KOPT-K1 (cell line): ENCODE results near the gene C16orf78.

Experiments
- H3K27ac ChIP-seq: fragments of 200-600 bp; sonication (generic); 2 replicates; pipeline ENCODE4 v1.5.1; 2016; ENCODE audit warnings: antibody characterized with exemption, mild to moderate bottlenecking, low read depth, low read length; ENCODE audit not compliant: poor library complexity, severe bottlenecking
- H3K36me3 ChIP-seq: fragments of 200-600 bp; sonication (generic); 2 replicates; pipeline ENCODE4 v1.5.1; 2017; ENCODE audit warnings: antibody characterized with exemption, mild to moderate bottlenecking, low read length, moderate library complexity; ENCODE audit not compliant: insufficient read depth
- H3K9me3 ChIP-seq: fragments of 200-600 bp; sonication (generic); 2 replicates; pipeline ENCODE4 v1.5.1; 2017; ENCODE audit warnings: antibody characterized with exemption, low read length, mild to moderate bottlenecking; ENCODE audit not compliant: insufficient read depth, poor library complexity, severe bottlenecking

Gene C16orf78

DNA sequence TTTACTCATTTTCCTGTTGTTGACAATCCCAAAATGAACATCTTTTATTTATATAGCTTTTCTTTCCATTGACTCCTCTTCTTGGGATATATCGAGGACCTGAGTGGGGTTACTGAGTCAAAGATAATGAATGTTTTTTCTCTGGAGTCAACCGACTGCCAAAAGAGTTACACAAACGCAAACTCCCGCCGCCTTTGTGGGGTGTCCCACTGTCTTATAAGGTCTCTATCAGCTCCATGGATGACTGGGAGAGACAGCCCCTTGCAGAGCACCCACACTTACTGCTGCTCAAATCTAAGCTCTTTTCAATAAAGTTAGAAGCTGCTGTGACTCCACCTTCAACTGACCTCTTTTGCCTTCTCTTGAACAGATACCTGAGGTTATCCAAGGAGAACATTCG is 25.2 kb downstream of the C16orf78 start:
- H3K36me3 ChIP-seq = no peaks in the 10 kb centered on the region
- peaks cover 7% of the 10 kb centered on the region for H3K9me3 ChIP-seq
- no peak overlapping the region for H3K27ac ChIP-seq

GRCh38 chr16:49399594-49400364 is 26.2 kb downstream of the C16orf78 start:
- Histone ChIP-seq H3K27ac (no peak overlapping the region), H3K36me3 (no peaks in the 10 kb centered on the region), H3K9me3 (peaks cover 7% of the 10 kb centered on the region)

DNA sequence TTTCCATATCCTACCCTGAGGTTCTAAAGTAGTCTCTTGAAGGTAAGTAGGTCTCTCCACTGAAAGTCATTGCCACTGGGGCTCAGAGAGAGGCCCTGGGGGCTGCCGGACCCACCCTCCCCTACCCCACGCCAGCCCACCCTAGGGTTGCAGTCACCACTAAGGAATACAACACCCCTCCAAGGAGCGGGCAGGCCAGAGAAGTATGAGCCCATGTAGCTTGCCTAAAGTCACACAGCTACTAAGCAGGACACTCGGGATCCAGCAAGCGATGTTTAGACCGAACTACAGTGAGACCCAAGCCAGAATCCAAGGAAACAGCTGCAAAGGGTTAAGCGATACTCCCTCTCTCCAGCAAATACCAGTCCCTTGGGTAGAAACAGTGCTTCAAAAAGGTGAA is 27.0 kb downstream of the C16orf78 start:
- no peak overlapping the region for H3K27ac ChIP-seq
- H3K36me3 ChIP-seq = no peaks in the 10 kb centered on the region

DNA sequence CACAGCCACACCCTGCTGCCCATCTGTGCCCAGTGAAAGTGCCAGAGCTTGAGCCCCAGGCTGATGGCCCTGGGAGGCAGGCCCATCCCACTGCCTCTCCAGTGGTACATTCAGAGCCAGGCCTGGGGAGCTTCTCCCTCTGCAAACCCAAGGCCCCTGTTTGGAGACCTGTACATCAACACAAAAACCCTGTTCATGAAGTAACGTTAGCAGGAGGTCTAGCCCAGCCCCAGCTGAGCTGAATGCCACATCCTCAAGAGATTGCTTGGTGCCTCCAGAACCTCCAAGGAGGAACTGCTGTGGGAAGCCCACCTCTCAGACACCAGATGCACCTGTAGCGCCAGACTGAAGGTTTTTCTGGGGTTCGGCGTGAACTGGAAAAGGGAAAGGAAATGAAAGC is 31.5 kb downstream of the C16orf78 start:
- H3K36me3 ChIP-seq = no peaks in the 10 kb centered on the region
- no peak overlapping the region for H3K27ac ChIP-seq
- H3K9me3 ChIP-seq = peaks cover 7% of the 10 kb centered on the region

More for the DNA sequence above, 27.0 kb downstream of the C16orf78 start:
- H3K9me3 ChIP-seq = peaks cover 7% of the 10 kb centered on the region

DNA sequence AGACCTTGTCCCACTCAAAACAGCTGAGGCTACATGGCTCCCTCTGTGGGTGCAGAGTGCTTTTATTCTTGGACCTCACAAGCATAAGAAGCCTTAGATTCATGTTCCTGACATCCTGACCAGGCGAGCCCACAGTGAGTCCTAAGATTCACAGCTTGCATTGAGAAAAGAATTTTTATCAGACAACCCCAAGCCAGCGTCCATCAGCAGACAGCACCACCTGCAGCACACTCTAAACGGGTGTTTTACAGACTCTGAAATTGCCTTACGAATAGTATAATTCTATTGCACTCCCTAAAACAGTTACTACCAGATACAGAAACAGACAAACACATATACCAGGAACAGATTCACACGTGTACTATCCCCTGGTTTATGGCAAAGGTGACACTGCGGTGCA is 31.9 kb downstream of the C16orf78 start:
- H3K36me3 ChIP-seq = no peaks in the 10 kb centered on the region

GRCh38 chr16:49407873-49408550 is 34.4 kb downstream of the C16orf78 start:
- Histone ChIP-seq H3K9me3 (peaks cover 4% of the 10 kb centered on the region), H3K27ac (no peak overlapping the region), H3K36me3 (no peaks in the 10 kb centered on the region)

More for the DNA sequence above, 31.9 kb downstream of the C16orf78 start:
- Histone ChIP-seq H3K27ac (no peak overlapping the region), H3K9me3 (peaks cover 7% of the 10 kb centered on the region)

GRCh38 chr16:49409121-49409520 is 35.5 kb downstream of the C16orf78 start:
- Histone ChIP-seq H3K27ac (no peak overlapping the region), H3K36me3 (no peaks in the 10 kb centered on the region), H3K9me3 (no peaks in the 10 kb centered on the region)

GRCh38 chr16:49410226-49410625 is 36.6 kb downstream of the C16orf78 start:
- Histone ChIP-seq H3K27ac (no peak overlapping the region), H3K9me3 (no peaks in the 10 kb centered on the region), H3K36me3 (no peaks in the 10 kb centered on the region)

- no peak overlapping the region for H3K27ac ChIP-seq
- H3K36me3 ChIP-seq = no peaks in the 10 kb centered on the region
- H3K9me3 ChIP-seq = no peaks in the 10 kb centered on the region
Measured at GRCh38 chr16:49411121-49411970, 37.7 kb downstream of the C16orf78 start.

- Histone ChIP-seq H3K9me3 (no peaks in the 10 kb centered on the region), H3K36me3 (no peaks in the 10 kb centered on the region), H3K27ac (no peak overlapping the region)
Measured at GRCh38 chr16:49414671-49415070, 41.1 kb downstream of the C16orf78 start.

- Histone ChIP-seq H3K9me3 (no peaks in the 10 kb centered on the region), H3K36me3 (no peaks in the 10 kb centered on the region), H3K27ac (no peak overlapping the region)
Measured at GRCh38 chr16:49415083-49415482, 41.5 kb downstream of the C16orf78 start.

DNA sequence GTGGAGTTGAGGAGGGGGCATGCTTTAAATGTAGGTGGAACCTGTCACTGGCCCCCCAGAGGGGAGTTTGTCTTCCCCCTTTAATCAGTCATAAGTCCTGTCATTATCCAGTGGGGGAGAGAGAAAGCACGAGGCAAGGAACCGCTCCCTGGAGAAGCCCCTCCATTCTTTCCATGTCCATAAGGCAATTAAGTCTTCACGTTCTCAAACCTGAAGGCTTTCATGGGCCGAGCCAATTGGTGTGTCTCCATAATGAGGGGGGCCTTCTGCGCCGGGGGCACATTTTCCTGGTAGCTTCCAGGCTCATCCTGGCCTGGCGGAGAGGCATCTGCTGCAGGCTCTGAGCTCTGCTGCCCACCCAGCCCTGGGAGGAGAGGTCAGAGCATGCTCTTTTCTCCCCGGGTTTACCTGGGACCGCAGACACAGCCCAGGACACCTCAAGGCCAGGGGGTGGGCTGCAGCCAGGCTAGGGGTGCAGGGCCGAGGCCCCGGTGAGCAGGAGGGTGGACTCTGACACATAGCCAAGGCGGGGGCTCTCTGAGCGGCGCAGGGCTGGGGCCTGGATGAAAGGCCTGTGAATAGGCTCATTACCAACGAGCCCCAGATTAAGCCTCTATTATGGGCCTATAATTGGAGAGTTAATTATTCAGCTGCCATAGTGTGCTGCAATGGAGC is 42.5 kb downstream of the C16orf78 start:
- no peak overlapping the region for H3K27ac ChIP-seq
- no peaks in the 10 kb centered on the region for H3K36me3 ChIP-seq
- no peaks in the 10 kb centered on the region for H3K9me3 ChIP-seq

- Histone ChIP-seq H3K27ac (no peak overlapping the region), H3K36me3 (no peaks in the 10 kb centered on the region), H3K9me3 (no peaks in the 10 kb centered on the region)
Measured at GRCh38 chr16:49417354-49417753, 43.8 kb downstream of the C16orf78 start.

- Histone ChIP-seq H3K36me3 (no peaks in the 10 kb centered on the region), H3K9me3 (no peaks in the 10 kb centered on the region), H3K27ac (no peak overlapping the region)
Measured at GRCh38 chr16:49419006-49419405, 45.4 kb downstream of the C16orf78 start.

- Histone ChIP-seq H3K9me3 (no peaks in the 10 kb centered on the region), H3K36me3 (no peaks in the 10 kb centered on the region), H3K27ac (no peak overlapping the region)
Measured at GRCh38 chr16:49419862-49420261, 46.3 kb downstream of the C16orf78 start.
